GM19328 (cell line): ENCODE data around the gene AQP1.

ENCODE experiments used
- ATAC-seq: cut with Tn5 transposase; IDR thresholded peaks from one replicate; pipeline ENCODE4 v1.9.1; 2021; ENCODE audit warnings: mild to moderate bottlenecking, moderate library complexity; ENCODE audit not compliant: unreplicated experiment

AQP1 gene

DNA sequence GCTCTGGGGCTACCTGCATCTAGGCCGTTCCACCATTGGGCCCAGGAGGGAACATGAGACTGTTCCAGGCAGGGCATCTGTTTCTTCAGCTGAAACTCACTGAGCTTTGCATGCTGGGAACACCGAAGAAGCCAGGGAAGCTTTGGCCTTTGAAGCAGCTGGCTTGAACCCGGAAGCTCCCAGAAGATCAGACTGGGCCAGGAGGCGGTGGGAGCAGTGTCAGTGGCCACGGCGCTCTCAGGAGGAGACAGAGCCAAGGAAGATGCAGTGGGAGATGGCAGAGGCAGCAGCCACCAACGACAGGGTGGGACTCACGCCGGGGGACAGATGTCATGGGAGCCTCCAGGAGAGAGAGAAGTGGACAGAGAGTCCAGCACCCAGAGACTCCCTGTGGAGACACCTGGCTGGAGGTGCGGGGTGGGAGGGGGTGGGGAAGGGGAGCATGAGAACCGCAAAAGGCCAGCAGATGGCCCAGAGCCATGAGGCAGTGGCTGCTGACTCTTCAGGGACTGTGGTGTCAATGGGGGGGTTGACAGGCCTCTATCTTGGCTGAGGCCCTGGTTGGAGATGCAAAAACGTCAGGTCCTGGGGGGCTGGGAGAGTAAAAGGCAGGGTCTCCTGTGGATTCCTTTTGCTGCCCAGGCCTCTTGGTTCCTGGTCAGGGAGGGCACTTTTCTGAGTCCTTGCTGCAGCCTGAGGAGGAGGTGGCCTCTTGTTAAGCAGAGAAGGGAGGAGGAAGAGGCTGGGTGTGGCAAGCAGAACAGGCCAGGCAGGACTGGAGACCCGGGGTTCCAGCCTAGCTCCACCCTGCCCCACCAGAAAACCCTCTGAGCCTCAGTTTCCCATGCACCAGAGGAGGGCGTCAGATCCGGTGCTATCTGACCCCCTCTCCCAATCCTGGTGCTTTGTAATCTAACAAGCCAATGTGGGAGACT lies 6.3 kb upstream of the AQP1 start:
- no peak for ATAC-seq

DNA sequence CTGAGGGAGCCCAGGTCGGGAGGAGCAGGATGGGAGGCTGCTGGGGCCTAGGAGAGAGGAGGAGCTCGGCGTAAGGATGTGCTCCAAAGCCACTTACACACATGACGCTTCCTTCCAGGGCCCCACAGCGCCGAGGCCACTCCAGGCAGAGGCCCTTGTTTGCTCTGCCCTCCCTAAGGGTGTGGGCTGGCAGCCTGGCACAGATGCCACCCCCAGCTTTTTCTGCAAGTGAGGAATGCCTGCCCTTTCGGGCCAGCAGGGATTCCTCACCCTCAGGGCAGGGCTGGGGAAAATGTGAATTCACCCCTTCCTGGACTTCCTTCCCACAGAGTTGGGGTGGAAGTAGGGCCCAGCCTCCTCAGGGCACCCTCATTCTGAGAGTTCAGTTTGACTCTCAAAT lies 5.6 kb upstream of the AQP1 start:
- ATAC-seq = no peak

- no peak for ATAC-seq
Observed at GRCh38 chr7:30906515-30907240, 5.0 kb upstream of the AQP1 start.

DNA sequence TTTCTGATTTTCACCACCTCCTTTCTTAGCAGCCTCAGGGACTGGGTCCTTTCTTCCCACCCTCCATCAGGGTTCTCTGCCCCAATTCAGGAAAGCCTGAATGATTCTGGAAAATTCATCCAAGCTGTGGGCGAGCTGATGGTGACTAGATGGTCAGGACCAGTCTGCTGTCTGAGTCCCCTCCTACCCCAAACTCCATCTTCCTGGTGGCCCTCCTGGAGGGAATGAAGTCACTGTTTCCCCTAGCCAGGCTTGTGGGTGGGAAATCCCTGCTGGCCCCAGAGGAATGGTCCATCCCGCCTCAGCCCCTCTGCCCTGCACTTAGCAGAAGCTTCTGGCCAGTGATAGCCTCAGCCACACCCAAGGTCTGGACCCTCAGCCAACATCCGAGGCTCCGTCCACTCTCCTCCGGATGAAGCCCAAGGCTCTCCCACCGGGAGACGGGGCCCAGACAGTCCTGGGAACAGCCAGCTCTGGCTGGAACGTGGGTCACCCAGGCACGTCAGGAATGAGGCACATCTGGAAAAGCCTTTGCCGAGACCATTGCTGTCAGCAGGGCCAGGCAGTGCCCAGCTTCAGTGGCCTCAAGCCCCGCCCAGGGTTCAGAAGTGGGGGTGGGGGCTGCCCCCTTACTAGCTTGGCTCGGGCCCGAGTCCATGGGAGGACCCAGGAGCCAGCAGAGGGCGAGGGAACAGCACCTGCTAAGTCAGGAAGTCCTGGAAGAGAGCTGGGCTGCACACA lies 4.0 kb upstream of the AQP1 start:
- no peak for ATAC-seq

DNA sequence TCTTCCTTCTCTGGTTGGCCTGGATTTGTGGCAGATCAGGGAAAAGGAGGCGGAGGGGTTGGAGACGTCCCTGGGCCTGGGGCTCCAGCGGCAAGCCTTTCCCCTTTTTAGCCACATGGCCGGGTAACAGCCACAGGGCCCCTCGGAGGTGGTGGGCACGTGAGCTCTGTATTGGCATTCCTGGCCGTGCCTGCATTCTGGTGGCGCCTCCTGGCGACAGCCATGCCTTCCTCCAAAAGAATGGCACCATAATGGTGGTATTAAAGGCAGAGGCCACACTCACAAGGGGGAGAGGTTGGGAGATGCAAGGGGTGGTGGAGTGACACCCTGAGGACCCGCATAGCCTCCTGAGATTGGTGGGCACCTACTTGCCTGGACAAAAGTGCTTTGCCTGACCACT lies 3.0 kb upstream of the AQP1 start:
- no peak for ATAC-seq

DNA sequence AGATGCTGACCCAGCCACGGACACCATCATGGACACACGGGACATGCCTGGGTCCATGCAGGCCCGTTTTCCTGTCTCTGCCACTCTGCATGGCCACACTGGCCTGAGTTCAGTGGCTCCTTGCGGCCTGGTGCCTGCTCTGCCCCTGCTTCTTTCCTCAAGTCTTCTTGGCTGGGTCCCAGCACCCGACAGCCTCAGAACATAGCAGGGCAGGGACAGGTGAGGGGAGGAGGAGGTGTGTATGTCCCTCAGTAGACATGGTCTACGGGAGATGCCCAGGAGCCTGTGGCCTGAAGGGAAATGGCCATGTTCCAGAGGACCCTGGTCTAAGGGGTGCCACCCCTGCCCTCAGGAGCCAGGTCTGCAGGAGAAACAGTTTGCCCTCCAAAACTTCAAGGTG lies 2.2 kb upstream of the AQP1 start:
- ATAC-seq = no peak

DNA sequence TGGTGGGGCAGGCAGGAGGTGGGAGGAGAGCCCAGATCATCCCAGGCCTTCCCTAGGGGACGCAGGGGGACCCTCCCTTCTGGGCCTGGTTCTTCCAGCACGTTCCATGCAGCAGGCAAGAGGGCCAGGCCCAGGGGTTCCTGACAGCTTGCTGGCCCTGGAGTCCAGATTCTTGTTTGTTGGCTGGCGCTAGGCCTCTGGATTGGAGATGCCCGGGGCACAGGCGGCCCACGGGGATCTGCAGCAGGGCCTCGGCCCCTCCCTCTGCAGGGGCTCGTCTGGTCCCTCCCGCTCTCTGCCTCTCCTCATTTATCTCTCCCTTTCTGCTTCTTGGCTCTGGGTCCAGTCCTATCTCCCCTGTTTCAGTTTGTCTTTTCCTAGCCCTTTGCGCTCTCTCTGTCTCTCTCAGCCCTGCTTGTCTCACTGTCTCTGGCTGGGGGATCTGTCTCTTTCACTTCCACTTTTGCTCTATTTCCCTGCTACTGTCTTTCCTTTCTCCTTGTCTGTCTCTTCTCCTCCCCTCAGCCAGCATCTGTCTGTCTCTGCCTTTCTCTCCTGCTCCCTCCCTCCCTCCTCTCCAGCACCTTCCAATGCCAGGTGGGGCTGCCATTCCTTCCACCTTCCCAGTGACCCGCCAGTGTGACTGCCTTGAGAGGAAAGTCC lies 1.1 kb upstream of the AQP1 start:
- no peak for ATAC-seq

DNA sequence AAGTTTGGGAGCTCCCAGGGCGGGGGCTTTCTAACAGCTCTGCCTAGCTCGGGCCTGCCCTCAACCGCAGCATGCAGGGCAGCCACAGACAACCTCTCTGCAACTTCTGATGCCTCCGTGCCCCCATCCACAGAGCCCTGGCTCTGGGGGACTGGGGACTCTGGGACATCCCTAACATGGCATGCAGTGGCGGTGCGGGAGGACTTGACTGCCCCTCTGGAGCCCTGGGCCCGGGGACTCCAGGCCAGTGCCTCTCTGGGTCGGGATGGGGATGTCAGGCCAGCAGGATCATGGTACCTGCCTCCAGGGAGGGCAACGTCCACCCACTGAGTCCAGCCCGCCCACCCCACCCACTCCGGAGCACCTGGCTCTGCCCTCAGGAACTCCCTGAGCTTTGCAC lies 520 bp upstream of the AQP1 start:
- ATAC-seq = no peak

DNA sequence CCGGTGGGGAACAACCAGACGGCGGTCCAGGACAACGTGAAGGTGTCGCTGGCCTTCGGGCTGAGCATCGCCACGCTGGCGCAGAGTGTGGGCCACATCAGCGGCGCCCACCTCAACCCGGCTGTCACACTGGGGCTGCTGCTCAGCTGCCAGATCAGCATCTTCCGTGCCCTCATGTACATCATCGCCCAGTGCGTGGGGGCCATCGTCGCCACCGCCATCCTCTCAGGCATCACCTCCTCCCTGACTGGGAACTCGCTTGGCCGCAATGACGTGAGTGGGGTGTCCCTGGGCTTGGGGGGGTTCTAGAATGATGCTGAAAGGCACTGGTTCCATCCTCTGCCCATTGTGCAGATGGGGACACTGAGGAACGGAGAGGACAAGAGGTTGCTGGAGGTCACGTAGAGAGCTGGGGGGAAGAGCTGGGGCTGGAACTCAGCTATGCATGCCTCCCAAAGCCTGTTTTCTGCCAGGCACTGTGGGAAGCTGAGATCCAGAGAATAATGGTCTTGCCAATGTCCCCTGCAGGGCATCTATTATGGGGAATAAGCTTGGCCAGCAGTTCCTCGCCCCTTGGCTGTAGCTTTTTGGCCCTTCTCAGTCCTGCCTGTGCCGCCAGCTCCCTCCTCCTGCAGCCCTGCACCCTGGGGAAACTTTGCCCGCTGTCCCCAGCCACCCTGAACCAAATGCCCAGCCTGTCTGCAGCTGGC lies 523 bp downstream of the AQP1 start:
- no peak for ATAC-seq

GRCh38 chr7:30912731-30912985 lies 1.0 kb downstream of the AQP1 start:
- no peak for ATAC-seq

- no peak for ATAC-seq
Observed at GRCh38 chr7:30912986-30913811, 1.5 kb downstream of the AQP1 start.

DNA sequence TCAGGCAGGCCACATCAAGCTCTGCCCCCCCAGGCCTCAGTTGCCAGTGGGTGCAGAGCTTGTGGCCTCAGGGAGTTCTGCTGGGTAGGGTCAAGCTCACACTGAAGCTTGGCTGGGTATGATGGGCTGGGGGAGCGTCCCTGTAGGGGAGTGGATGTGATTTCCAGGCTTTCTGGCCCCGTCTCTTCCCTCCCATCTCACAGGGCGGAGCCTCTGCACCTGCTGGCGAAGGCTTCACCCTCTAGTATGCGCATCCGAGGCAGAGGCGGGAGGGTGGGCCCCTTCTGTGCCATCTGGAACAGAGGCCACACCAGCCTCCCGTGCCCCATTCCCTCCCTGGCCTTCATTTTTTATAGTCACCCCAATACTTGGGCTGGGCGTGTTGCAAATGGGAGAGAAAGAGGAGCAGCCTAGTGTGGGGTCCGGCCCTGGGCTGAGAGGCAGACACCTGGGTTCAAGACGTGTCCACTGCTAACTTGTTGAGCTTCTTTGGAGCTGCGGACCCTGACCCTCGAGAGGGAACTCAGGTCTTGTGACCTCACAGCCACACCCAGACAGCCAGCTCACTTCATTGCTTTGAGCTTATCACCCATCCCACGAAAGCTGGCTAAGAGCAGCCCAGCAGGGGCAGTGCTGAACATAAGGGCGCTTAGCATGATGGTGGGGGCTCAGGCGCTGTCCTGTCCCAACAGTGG lies 2.3 kb downstream of the AQP1 start:
- no peak for ATAC-seq

DNA sequence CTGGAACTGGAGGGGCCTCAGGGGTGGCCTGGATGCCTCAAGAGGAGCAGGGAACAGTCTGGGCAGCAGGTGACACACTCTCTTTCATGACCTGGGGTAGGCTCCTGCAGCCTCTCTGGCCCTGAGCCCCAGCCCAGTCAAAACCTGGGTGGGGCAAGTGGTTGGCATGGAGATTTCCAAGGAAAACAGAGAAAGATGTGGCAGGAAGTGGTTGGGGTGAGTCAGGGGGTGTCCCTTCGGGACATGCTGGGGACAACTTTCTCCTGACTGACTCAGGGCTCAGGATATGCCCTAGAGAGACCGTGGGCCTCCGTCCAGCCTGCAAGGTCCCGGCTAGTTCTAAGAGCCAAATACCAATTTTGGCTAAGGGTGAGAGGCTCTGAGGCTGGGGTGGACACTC lies 2.9 kb downstream of the AQP1 start:
- no peak for ATAC-seq

DNA sequence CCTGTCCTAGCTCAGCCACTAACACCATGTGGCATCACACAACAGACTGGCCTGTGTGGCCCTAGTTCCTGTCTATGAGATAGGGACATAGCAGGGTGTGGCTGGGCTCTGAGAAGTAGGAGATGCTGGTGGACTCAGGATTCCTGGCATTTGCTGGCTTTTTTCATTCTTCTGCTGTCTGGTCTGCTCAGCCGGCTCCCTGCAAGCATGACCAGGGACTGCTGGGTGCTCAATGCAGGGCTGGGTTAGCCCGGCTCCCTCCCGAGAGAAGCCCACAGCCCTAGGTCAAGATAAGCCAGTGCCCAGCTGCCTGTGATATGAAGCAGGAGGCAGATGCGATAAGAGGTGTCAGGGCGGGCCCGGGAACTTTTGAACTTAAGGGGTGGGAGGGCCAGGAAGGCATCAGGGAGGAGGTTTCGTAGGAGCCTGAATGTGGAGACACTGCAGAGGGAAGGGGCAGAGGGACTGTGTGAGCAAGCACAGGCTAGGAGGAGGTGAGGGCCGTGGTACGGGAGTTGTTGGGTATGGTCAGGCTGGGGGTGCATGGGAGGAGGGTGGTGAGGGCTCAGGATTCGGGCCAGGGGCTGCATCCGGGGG lies 3.5 kb downstream of the AQP1 start:
- no peak for ATAC-seq

DNA sequence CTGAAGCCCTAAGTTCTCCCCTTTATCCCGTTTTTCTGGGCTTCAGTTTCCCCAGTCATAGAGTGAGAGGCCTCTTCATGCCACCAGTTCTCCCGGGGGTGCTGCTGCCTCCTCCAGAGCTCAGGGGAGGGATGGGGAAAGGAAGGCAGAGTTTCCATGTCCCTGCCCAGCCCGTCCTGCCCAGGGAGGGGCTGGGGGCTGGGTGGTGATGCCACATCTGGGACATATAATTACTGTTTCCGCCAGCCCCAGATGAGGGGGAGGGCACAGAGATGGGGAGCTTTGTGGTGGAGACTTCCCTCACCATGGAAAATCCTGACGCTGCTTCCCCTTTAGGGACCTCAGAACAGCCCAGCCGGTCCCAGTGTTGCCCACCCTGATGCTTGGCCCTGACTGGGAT lies 4.1 kb downstream of the AQP1 start:
- ATAC-seq = no peak

DNA sequence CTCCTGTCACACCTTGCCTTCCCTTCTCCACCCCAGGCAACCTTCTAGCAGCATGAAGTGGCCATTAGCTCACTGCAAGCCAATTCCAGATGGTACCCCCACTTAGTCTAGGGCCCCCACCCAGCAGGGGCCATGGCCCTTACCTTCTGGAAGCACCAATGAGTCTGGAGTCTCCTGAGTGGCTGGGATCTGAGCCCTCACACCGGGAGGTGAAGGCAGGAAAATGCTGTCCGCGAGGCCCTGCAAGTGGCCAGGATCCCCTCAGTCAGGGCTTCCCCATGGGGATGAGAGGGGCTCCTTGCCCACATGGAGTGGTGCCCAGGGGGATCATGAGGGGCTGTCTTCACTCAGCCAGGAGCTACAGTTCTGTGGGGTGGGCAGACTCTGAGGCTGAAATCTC lies 4.6 kb downstream of the AQP1 start:
- no peak for ATAC-seq

- ATAC-seq = no peak
Observed at GRCh38 chr7:30916767-30917166, 5.1 kb downstream of the AQP1 start.

DNA sequence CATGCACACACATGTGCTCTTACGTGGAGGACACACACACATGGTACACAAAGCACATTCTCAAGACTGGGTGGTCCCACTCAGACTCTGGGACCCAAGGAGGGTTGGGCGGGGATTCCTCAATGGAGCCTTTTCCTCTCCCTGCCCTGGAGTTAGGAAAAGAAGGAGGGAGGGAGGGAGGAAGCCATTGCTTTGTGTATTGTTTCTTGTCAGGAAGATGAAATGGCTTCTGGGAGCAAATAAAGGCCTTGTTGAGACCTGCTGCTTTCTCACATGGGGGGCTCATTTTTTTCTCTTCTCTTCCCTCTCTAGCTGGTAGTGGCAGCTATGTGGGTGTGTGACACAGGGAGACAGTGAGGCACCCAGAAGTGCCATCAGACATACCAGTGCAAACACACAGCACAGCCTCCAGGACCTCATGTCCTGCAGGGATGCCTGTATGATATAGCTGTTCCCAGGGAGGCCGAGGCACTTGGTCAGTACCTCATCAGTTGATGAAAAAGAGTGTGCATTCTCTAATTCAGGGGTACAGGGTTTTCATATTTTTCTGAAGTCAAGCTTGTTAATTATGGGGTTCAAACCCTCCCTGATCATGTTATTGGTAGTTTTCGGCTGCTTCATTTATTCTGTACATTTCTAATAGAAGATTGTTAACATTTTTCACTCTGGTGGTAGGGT lies 5.7 kb downstream of the AQP1 start:
- no peak for ATAC-seq
